OCI-LY3 (cell line): Measurements from ENCODE around the gene CLEC4M.

Source experiments
- CTCF ChIP-seq: fragments of 200-600, 300-600 bp; sonication (generic); IDR thresholded peaks from 2 replicates; pipeline ENCODE4 v1.5.1; 2014; ENCODE audit warnings: antibody characterized with exemption, low read length, low read depth
- EZH2phosphoT487 ChIP-seq: fragments of 200-600 bp; shearing (Covaris generic); IDR thresholded peaks from 2 replicates; pipeline ENCODE4 v1.6.1; 2018; ENCODE audit warnings: antibody characterized with exemption, mixed run types, low read depth

GRCh38 chr19:7806234-7806633 is 43.2 kb downstream of the CLEC4M start:
- TF ChIP-seq CTCF (no peak), EZH2phosphoT487 (no peak)
